Osteocyte (in vitro differentiated cells): ENCODE data around the gene UBE2L3. TPM values are rescaled to one million over a fixed set of nuclear protein-coding genes. Genes with fewer than 3 reads are reported as not detected.
A peak's percentile ranks its signal among the peaks of the same experiment; 100 is the strongest.

Experiments used
- DNase-seq: peaks from one replicate; pipeline ENCODE4 v3.0.0; 2021; ENCODE audit warnings: mixed read lengths; ENCODE audit not compliant: unreplicated experiment; ENCODE audit errors: extremely low spot score
- H3K27ac Mint-ChIP-seq: one replicate; pipeline ENCODE4 v1.8.0; 2021; ENCODE audit warnings: mild to moderate bottlenecking, mixed read lengths; ENCODE audit not compliant: unreplicated experiment
- H3K27me3 Mint-ChIP-seq: one replicate; pipeline ENCODE4 v1.8.0; 2021; ENCODE audit warnings: mixed read lengths; ENCODE audit not compliant: unreplicated experiment
- H3K36me3 Mint-ChIP-seq: one replicate; pipeline ENCODE4 v1.8.0; 2021; ENCODE audit warnings: mixed read lengths; ENCODE audit not compliant: unreplicated experiment
- H3K4me1 Mint-ChIP-seq: one replicate; pipeline ENCODE4 v1.8.0; 2021; ENCODE audit warnings: mixed read lengths; ENCODE audit not compliant: unreplicated experiment
- H3K4me3 Mint-ChIP-seq: one replicate; pipeline ENCODE4 v1.8.0; 2021; ENCODE audit warnings: mild to moderate bottlenecking, moderate library complexity, mixed read lengths; ENCODE audit not compliant: unreplicated experiment
- H3K9me3 Mint-ChIP-seq: one replicate; pipeline ENCODE4 v1.8.0; 2021; ENCODE audit warnings: mixed read lengths; ENCODE audit not compliant: unreplicated experiment
- CTCF ChIP-seq: fragments of 200-600 bp; sonication (generic); IDR thresholded peaks from 2 replicates; pipeline ENCODE4 v1.5.0; 2021; ENCODE audit warnings: antibody characterized with exemption, mild to moderate bottlenecking, moderate library complexity
- total RNA-seq: library from RNA; stranded (reverse); gene quantifications from 2 replicates; pipeline ENCODE4 v1.2.1, GENCODE V29; 2021

Gene UBE2L3
- total RNA-seq, 1 donor from 2014 or later, result 57.1 TPM

DNA sequence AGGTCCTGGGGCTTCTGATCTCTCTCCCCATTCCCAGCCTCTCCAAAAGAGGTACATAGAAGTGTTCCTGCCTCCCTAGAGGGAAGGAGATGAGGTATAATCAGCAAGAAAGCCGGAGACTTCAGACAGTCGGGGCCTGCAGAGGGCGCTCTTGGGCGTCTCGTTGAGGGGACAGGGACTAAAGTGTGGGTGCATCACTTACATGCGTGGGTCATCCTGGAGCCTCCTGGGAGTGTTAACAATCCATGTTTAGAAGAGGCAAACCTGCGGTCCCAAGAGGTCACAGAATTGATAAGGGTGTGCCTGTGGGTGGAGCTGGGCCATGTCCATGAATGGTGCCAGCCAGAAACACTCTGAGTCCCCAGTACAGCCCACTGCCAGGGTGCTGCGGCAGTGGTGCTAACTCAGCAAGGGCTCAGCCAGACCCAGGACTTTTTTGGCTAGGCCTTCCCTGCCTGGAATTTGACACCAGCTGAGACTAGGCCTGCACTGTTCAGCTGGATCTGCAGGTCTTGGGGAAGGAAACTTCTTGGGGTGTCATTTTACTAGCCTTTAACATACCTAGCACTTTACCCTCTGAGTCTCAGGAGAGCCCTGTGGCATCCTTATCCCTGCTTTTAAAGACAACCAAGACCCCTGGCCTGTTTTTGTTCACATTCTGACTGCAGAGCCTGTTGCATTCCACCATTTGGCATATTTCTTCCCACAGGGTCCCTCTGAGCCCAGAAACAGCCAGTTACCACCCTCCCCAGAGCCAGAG lies 56.8 kb downstream of the UBE2L3 start:
- H3K36me3 Mint-ChIP-seq, result peaks cover 14% of the 10 kb centered on the region
- no peak for DNase-seq
- H3K27me3 Mint-ChIP-seq, result no peaks in the 10 kb centered on the region
- peak; percentile 56 for TF ChIP-seq CTCF
- H3K9me3 Mint-ChIP-seq, result no peaks in the 10 kb centered on the region
- peak overlapping the region; percentile 70 for H3K27ac Mint-ChIP-seq
- peaks cover 45% of the 10 kb centered on the region for H3K4me1 Mint-ChIP-seq
- H3K4me3 Mint-ChIP-seq, result no peak overlapping the region

- no peaks in the 10 kb centered on the region for H3K27me3 Mint-ChIP-seq
- H3K27ac Mint-ChIP-seq, result peak overlapping the region; percentile 70
- TF ChIP-seq CTCF, result no peak
- H3K36me3 Mint-ChIP-seq, result peaks cover 14% of the 10 kb centered on the region
- no peak overlapping the region for H3K4me3 Mint-ChIP-seq
- no peak for DNase-seq
- H3K4me1 Mint-ChIP-seq, result peaks cover 40% of the 10 kb centered on the region
- H3K9me3 Mint-ChIP-seq, result no peaks in the 10 kb centered on the region
Measured at GRCh38 chr22:21624880-21625791, 57.6 kb downstream of the UBE2L3 start.

- H3K27ac Mint-ChIP-seq, result no peak overlapping the region
Measured at GRCh38 chr22:21626073-21626734, 58.7 kb downstream of the UBE2L3 start.

DNA sequence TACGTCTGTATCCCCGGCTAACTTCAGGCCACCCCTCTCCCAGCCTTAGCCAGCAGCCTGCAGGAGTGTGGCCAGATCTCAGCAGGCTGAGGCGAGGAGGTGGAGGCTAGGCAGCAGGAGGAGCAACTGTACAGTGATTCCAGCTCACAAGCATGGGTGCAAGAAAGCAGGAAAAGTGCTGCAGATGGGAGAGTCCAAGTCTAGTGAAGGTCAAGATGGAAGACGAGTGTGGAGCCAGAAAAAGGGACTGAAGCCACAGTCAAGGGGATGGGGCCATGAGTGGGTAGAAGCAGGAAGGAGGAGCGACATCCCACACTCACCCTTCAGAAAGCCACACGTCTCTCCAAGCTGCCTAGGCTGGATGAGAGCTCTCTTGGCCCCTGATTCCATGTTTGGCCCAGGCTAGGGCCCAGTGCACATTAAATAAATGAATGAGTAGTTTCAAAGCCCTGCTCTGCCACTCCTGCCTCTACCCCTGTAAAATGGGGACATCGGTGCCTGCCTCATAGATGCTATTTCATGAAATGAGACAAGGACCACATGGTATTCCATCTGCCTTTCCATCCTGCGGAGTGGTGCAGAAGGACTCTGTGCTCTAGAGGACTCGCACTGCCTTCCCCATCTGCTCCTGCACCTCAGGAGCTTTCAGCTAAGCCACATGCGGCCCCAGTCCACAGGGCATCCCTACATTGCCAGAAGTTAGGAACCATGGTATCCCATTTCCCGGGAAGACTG lies 59.4 kb downstream of the UBE2L3 start:
- Mint-ChIP-seq H3K36me3 (peaks cover 13% of the 10 kb centered on the region), H3K4me3 (no peak overlapping the region), H3K4me1 (peaks cover 31% of the 10 kb centered on the region), H3K27ac (no peak overlapping the region), H3K27me3 (no peaks in the 10 kb centered on the region), H3K9me3 (no peaks in the 10 kb centered on the region)
- DNase-seq, result no peak
- no peak for TF ChIP-seq CTCF

More at GRCh38 chr22:21626073-21626734, 58.7 kb downstream of the UBE2L3 start:
- peaks cover 13% of the 10 kb centered on the region for H3K36me3 Mint-ChIP-seq
- no peak overlapping the region for H3K4me3 Mint-ChIP-seq
- no peak for TF ChIP-seq CTCF
- no peaks in the 10 kb centered on the region for H3K9me3 Mint-ChIP-seq
- DNase-seq, result no peak
- no peaks in the 10 kb centered on the region for H3K27me3 Mint-ChIP-seq
- H3K4me1 Mint-ChIP-seq, result peaks cover 34% of the 10 kb centered on the region
